GM19468 (cell line): ENCODE data around the gene TOE1.
A peak's percentile ranks its signal among the peaks of the same experiment; 100 is the strongest.
"Not testable (repeated sequence)": the region's sequence is repeated elsewhere in the genome, so short reads cannot be mapped to it uniquely, and the experiment has no call there.

Source experiments
- ATAC-seq: cut with Tn5 transposase; IDR thresholded peaks from one replicate; pipeline ENCODE4 v1.9.1; 2021; ENCODE audit warnings: mild to moderate bottlenecking, moderate library complexity, moderate number of reproducible peaks; ENCODE audit not compliant: unreplicated experiment; ENCODE audit errors: extremely low read depth

Gene TOE1

DNA sequence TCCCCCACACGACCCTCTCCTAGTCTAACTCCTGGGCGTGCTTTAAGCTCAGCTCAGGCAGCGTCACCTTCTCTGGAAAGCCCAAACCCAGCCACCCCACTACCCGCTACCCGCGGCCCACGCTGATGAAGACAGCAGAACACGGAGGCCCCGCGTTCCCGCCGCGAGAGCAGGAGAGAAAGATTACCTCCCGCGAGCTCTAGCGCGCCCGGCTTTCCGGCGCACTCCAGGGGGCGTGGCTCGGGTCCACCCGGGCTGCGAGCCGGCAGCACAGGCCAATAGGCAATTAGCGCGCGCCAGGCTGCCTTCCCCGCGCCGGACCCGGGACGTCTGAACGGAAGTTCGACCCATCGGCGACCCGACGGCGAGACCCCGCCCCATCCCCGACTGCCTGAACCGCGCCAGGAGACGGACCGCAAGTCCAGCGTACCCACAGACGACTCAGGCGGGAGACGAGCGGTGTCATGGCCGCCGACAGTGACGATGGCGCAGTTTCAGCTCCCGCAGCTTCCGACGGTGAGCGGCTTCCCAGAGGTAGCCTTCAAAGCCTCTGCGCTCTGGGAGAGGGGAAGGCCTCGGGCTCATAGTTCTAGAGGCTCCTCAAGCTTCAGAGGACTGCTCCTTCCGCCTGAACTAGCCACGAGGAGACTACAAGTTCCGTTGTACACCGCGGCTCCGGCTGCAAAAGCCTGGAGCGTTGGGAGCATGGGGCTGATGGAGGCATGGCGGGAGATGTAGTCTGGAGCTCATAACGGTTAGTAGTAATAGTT is at the start of gene TOE1, which contains the start of gene MUTYH:
Gene TOE1 (plus strand): TSS at position 382 of the 770 bp plus-strand sequence. CDS start 83 bp downstream, at position 465.
Gene MUTYH (minus strand): TSS at position 652 of the 770 bp plus-strand sequence. CDS start 5,935 bp downstream, outside the sequence.
- ATAC-seq = peak; percentile 40

GRCh38 chr1:45291002-45291401 is 49.0 kb upstream of the TOE1 start:
- not testable (repeated sequence) for ATAC-seq

DNA sequence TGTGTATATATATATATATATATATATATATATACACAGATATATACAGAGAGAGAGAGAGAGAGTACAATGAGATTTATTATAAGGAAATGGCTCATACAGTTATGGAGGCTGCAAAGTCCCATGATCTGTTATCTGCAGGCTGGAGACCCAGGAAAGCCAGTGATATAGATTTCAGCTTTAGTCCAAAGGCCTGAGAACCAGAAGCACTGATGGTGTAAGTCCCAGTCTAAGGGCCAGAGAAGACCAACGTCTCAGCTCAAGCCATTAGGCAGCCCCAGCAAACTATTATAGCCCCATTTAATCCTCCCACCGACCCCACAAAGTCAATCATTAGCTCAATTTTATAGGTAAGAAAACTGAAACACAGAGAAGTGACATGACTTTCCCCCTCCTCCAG is 48.3 kb upstream of the TOE1 start:
- no peak for ATAC-seq

GRCh38 chr1:45297666-45298356 is 42.2 kb upstream of the TOE1 start:
- no peak for ATAC-seq

DNA sequence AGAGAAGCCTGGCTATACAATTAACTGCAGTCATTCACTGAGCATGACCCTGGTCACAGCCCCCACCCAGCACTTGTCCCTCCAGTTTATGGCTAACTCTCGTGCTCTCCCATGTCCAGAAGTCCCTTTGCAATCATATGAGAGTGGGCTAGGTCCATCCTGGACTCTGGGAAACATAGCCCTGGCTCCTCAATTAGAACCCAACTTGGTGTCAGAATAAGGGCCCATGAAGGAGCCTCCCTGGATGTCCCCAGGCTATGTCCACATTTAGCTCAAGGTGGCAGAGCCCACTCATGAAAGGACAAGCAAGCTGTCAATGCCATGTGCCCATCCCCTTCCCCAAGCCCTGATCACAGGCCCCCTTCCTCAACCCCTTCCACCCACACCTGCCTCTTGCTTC is 40.7 kb upstream of the TOE1 start:
- no peak for ATAC-seq

DNA sequence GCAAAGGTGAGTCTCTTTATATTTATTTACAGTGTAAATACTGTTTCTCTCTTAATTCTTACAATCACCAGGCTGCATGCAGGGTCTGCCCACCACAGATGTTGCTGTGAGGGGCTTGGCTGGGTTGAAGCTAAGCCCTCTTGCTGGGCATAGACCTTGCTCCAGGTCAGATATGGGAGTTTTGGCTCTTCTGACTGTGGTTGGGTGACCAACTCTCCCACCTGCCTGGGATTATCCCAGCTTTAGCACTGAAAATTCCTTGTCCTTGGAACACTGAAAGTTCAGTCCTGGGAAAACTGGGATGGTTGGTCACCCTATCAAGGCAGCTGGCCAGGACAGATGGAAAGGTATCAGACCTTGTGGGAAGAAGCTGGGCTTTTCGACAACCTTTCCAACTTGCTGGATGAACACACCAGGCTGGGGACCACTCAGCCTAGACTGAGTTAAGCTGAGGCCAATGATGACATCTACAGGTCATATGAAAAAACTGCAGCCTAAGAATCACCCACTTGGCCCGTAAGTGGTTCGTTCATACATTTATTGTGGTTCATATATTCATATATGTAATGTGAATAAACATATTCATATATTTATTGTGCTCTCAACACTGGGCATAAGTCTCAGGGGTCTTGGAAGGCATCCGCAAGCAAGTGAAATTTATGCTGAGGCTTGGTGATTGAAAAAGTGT is 39.8 kb upstream of the TOE1 start:
- ATAC-seq = no peak

DNA sequence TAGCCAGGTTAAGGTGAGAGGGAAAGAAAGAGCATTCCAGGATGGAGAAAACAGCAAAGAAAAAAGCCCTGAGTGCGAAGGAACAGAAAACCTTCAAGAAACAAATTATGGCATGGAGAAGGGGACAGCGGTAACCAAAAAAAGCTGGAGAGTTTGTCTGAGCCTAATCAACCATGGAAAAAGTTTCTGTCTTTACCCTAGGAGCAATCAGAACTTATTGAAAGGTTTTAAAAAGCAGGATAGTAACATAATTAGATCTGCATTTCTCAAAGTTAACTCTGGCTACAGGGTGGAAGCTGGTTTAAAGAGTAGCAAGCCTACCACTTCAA is 39.3 kb upstream of the TOE1 start:
- ATAC-seq = no peak

- ATAC-seq = no peak
These were observed 37.3 kb upstream of the TOE1 start for GRCh38 chr1:45302505-45303150.

DNA sequence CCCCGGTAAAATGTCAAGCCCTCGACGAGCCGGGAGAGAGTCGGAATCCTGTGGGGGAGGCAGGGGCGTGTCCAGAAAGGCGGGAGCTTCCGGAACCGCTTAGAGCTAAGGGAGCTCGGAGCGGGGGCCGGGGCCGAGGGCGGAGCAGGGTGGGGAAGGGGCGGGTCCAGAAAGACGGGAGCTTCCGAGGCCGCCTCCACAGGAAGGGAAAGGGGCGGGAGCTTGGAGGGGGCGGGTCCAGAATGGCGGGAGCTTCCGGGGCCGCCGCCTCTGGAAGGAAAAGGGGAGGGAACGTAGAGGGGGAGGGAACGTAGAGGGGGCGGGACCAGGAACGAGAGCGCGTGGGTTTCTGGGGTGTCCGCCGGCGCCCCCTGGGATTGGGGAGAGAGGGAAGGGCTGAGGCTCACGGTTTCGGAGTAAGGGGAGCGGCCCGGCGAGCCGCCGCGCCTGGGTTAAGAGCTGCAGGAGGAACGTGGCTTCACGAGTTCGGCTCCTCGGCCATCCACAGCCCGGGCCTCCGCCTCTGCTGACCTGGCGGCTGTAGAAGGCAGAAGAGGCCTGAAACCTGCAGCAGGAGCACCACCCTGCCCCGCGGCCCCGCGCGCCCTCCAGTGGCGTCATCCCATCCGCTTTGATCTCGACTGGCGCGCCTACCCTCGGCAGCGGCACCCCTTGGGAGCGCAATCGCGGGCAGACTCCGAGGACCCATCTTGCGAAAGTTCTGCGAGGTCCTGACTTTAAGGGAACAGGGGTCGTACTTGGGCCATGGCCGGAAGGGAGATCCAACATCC is 36.3 kb upstream of the TOE1 start:
- peak; percentile 20 for ATAC-seq

GRCh38 chr1:45304311-45305081 is 35.5 kb upstream of the TOE1 start:
- ATAC-seq = no peak

DNA sequence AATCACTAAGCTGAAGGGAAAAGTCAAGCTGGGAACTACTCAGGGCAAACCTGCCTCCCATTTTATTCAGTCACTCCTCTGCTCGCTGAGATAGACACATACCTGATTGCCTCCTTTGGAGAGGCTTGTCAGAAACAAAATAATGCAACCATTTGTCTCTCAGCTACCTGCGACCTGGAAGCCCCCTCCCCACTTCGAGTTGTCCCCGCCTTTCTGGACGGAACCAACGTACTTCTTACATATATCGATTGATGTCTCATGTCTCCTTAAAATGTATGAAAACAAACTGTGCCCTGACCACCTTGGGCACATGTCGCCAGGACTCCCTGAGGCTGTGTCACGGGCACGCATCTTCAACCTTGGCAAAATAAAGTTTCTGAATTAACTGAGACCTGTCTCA is 34.7 kb upstream of the TOE1 start:
- no peak for ATAC-seq

DNA sequence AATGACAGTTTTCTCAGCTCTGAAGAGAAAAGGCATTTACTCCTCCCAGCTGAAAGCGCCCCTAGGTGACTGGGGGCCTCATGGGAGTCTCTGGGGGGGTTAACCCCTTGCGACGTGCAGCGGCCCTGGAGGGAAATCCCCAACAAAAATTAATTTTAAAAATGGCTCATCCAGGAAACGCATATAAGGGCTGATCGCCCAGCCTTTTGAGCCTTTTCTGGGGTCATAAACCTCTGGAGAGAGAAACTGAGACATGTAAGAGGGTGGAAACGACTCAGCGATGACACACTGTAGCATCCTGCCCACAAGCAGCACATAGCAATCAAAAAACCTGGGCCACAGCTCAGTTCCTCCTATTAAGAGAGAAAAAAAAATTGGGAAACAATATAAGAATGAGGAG is 33.7 kb upstream of the TOE1 start:
- ATAC-seq = no peak

DNA sequence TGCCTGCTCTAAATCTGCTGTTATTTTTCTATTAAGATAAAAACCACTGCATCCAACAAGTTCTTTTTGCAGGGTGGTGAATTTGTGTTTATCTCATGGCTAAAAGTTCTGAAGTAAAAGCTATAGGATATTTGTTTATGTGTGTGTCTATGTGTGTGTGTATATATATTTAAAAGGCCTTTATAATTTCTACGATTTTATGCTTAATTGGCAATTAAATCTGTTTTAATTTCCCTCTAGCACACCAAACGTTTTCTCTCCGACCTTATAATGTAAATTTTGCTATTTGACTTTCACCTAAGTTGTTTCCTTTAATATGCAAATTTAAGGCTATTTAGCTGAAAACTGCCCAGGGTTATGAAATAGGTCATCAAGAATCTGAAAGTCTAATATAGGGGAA is 33.1 kb upstream of the TOE1 start:
- no peak for ATAC-seq

DNA sequence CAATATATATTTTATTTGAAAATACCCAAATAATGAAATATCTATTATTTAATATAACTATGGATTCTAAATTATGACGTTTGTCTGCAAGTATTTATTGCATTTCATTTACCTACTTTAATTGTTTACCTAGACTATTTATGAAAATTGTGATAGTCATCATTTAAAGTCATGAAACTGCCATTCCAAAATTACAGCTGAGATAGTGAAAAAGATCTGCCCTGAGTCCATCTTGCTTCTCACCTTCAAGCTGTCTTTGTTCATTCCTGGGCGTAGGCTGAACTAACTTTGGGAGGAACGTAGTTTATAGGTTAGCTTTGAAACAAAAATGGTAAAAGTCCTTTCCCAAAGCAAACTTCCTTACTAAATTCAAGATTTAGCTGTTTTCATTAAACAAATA is 25.7 kb upstream of the TOE1 start:
- ATAC-seq = no peak

- ATAC-seq = no peak
These were observed 22.8 kb upstream of the TOE1 start for GRCh38 chr1:45317166-45317565.

DNA sequence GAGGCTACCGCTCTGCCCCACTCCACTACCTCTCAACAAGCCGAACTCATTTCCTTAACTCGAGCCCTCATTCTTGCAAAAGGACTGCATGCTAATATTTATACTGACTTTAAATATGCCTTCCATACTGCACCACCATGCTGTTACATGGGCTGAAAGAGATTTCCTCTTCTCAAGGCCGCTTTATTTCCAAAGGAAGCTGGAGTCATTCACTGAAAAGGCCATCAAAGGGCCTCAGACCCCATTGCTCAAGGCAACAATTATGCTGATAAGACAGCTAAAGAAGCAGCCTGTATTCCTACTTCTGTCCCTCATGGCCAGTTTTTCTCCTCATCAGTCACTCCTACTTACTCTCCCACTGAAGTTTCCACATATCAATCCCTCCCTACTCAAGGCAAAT is 20.2 kb upstream of the TOE1 start:
- ATAC-seq = no peak

DNA sequence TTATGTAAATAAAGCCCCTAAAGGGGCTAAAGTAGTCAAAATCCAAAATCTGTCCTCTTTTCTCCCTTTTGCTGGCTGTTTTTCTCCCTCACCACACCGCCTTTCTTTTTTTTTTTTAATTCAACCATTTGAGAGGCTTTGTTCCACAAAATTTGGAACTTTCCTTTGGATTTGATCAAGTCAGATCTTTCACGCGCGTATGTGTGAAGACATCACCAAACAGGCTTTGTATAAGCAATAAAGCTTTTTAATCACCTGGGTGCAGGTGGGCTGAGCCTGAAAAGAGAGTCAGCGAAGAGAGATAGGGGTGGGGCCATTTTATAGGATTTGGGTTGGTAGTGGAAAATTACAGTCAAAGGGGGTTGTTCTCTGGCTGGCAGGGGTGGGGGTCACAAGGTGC is 18.5 kb upstream of the TOE1 start:
- ATAC-seq = no peak

- ATAC-seq = no peak
These were observed 17.4 kb upstream of the TOE1 start for GRCh38 chr1:45322486-45323040.
